ENCODE results near the gene KCNQ4. TPM values are rescaled to one million over a fixed set of nuclear protein-coding genes. Genes with fewer than 3 reads are reported as not detected.

KCNQ4 gene
- total and polyA plus RNA-seq, 2 donors = 2.0 to 13.1 TPM

DNA sequence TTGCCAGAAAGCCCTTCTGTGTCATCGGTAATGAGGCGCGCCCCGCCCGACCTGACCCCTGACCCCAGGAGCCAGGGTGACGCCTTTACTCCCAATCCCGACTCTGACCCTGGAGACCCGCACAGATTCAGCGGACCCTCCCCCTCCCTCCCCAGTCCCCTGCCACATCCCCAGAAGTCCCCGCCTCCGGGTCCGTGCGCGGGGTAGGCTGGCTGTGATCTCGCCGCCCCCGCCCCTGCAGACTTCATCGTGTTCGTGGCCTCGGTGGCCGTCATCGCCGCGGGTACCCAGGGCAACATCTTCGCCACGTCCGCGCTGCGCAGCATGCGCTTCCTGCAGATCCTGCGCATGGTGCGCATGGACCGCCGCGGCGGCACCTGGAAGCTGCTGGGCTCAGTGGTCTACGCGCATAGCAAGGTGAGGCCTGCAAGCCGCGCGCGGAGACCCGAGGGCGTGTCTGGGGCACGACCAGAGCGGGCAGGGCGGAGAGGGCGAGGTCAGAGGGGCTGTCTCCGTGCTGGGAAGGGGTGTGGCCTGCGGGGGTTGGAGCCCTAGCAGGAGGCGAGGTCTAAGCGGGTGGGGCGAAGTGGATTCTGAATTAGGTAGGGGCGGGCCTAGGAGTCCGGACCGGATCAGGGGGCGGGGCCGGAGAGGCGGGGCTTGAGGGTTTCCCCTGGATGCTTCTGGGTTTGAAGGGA lies 34.8 kb downstream of the KCNQ4 start:
- Histone ChIP-seq H3K27ac (ENCODE audit: low read depth) (no peak overlapping the region), H3K4me3 (ENCODE audit: low read depth, low read length) (peak overlapping the region; percentile 31), H3K36me3 (ENCODE audit: insufficient read depth) (no peaks in the 10 kb centered on the region), H3K4me1 (ENCODE audit: insufficient read depth) (no peaks in the 10 kb centered on the region)
- 23% methylated on average over 59 of the region's 59 CpGs for WGBS
- DNase-seq (ENCODE audit: extremely low spot score) = no peak

DNA sequence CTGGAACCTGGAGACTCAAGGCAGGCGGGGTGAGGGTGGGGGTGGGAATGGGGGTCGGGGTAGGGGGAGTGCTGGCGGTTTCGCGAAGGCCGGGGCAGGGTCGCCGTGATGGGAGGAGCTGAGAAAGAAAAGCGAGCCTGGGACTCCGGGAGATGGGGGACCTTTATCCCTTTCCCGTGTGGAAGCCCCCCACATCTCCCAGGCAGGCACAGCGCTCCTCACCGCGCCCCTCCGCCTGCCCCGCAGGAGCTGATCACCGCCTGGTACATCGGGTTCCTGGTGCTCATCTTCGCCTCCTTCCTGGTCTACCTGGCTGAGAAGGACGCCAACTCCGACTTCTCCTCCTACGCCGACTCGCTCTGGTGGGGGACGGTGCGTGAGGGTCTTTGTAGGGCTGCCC lies 35.5 kb downstream of the KCNQ4 start:
- no peak overlapping the region for H3K4me3 ChIP-seq (ENCODE audit: low read depth, low read length)
- no peak for DNase-seq (ENCODE audit: extremely low spot score)
- no peaks in the 10 kb centered on the region for H3K36me3 ChIP-seq (ENCODE audit: insufficient read depth)
- H3K4me1 ChIP-seq (ENCODE audit: insufficient read depth) = no peaks in the 10 kb centered on the region
- H3K27ac ChIP-seq (ENCODE audit: low read depth) = no peak overlapping the region
- 64% methylated on average over 26 of the region's 26 CpGs for WGBS

DNA sequence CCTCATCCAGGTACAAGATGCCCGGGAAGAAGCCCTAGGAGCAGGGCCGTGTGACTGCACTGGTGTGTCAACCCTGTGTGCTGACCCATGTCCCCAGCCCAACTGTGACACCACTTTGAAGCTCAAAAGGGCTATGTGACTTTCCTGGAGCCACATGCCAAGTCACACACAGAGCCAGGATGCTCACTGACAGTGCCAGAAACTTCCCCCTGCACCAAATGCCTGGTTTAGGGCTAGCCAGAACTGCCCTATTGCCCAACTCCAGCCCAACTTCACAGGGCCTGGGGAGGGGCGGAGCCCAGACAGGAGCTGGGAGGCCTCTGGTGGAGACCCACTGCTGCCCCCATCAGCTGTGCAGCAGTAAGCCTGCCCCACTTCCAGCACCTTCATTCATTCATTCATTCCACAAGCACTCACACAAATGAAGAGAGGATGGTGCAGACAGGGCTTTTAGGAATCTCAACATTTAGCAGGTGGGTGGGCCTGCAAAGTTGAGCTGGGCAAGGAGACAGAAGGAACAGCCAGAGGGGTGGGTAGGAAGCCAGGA lies 36.7 kb downstream of the KCNQ4 start:
- 91% methylated on average over 3 of the region's 3 CpGs for WGBS
- no peaks in the 10 kb centered on the region for H3K36me3 ChIP-seq (ENCODE audit: insufficient read depth)
- H3K27ac ChIP-seq (ENCODE audit: low read depth) = no peak overlapping the region
- no peak overlapping the region for H3K4me3 ChIP-seq (ENCODE audit: low read depth, low read length)
- no peaks in the 10 kb centered on the region for H3K4me1 ChIP-seq (ENCODE audit: insufficient read depth)
- no peak for DNase-seq (ENCODE audit: extremely low spot score)

DNA sequence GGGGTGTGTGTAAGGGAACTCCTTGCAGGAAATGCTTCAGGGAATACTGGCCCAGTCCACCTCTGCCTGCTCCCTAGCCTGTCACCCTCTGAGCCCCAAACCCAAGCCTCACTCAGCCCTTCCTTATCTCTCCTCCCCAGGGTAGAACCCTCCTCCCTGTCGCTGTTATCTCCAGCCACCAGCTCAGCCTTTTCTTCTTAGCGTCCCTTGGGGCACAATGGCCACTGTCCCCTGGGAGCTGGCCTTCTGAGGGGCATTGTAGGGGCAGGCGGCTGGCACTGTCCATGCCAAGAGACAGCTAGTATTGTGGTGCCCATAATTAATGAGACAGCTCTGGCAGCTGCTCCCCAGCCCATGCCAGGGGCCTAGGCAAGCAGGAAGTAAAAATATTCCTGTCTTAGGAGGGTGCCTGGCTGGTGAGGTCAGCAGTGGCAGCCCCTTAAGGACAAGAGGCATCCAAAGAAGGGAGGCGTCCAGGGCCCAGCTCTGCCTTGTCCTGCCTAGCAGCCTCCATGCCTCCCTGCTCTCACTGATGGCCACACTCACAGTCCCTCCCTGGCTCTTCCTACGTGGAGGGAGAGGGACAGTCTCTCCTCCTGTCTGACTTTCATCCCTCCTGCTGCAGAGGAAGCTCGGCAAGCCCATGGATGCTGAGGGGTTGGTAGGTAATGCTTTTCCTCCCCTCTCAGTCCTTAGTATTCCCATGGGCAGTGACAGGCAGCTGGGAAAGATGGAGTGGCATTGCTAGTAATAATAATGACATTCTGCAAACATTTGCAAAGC lies 37.5 kb downstream of the KCNQ4 start:
- DNase-seq (ENCODE audit: extremely low spot score) = no peak
- WGBS = 71% methylated on average over 6 of the region's 6 CpGs
- no peaks in the 10 kb centered on the region for H3K36me3 ChIP-seq (ENCODE audit: insufficient read depth)
- H3K4me1 ChIP-seq (ENCODE audit: insufficient read depth) = no peaks in the 10 kb centered on the region
- H3K4me3 ChIP-seq (ENCODE audit: low read depth, low read length) = no peak overlapping the region
- no peak overlapping the region for H3K27ac ChIP-seq (ENCODE audit: low read depth)

DNA sequence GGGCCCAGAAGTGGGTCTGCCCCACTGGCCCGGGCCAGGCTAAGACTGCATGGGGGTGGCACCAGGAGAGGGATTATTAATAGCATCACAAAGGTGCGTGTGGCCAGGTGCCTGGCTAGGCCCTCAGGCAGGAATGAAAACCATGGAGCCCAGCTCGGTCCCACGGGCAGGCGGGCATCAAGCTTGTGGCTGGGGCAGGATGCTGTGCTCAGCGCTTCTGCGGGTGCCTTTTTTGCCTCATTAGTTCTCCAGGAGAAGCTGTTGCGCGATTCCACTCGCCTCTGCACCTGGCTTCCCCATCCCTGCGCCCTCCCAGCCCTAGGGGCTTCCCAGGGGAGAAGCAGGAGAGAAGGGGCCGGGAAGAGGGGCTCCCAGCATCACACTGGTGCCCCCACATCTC lies 39.3 kb downstream of the KCNQ4 start:
- DNase-seq (ENCODE audit: extremely low spot score) = no peak
- 96% methylated on average over 12 of the region's 12 CpGs for WGBS
- H3K4me3 ChIP-seq (ENCODE audit: low read depth, low read length) = no peak overlapping the region
- H3K4me1 ChIP-seq (ENCODE audit: insufficient read depth) = no peaks in the 10 kb centered on the region
- H3K36me3 ChIP-seq (ENCODE audit: insufficient read depth) = no peaks in the 10 kb centered on the region
- H3K27ac ChIP-seq (ENCODE audit: low read depth) = no peak overlapping the region

DNA sequence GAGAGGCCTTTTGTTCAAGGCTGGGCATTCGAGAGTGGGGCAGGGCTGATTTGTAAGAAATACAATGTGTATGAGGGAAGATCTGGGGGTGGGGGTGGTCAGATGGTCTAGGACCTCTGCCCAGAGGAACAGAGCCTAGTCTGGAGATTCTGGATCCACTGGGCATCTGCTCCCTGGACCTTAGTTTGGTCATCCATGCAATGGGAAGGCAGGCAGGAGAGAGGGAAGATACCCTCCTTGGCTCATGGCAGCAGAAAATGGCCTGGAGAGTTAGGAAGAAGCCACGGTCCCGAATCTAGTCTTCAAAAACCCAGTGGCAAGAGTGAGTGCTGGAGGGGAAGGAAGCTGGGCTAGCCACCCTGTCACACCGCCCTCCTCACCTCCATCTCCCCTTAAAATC lies 39.8 kb downstream of the KCNQ4 start:
- H3K36me3 ChIP-seq (ENCODE audit: insufficient read depth) = no peaks in the 10 kb centered on the region
- H3K4me1 ChIP-seq (ENCODE audit: insufficient read depth) = no peaks in the 10 kb centered on the region
- H3K4me3 ChIP-seq (ENCODE audit: low read depth, low read length) = no peak overlapping the region
- DNase-seq (ENCODE audit: extremely low spot score) = no peak
- H3K27ac ChIP-seq (ENCODE audit: low read depth) = no peak overlapping the region
- 95% methylated on average over 4 of the region's 4 CpGs for WGBS

DNA sequence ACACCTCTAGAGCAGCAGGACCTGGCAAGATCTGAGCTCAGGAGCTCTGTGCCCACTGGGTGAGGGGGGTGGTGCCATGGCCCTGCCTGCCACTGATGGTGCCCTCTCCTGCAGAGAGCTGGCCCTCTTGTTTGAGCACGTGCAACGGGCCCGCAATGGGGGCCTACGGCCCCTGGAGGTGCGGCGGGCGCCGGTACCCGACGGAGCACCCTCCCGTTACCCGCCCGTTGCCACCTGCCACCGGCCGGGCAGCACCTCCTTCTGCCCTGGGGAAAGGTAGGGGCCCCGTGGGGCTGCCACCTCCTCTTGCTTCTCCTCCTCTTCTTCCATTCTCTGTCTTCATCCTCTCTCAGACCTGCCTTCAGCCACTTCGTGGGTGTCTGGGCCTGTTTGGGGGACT lies 40.4 kb downstream of the KCNQ4 start:
- no peak overlapping the region for H3K4me3 ChIP-seq (ENCODE audit: low read depth, low read length)
- DNase-seq (ENCODE audit: extremely low spot score) = no peak
- H3K4me1 ChIP-seq (ENCODE audit: insufficient read depth) = no peaks in the 10 kb centered on the region
- no peaks in the 10 kb centered on the region for H3K36me3 ChIP-seq (ENCODE audit: insufficient read depth)
- H3K27ac ChIP-seq (ENCODE audit: low read depth) = no peak overlapping the region
- WGBS = 97% methylated on average over 17 of the region's 17 CpGs

DNA sequence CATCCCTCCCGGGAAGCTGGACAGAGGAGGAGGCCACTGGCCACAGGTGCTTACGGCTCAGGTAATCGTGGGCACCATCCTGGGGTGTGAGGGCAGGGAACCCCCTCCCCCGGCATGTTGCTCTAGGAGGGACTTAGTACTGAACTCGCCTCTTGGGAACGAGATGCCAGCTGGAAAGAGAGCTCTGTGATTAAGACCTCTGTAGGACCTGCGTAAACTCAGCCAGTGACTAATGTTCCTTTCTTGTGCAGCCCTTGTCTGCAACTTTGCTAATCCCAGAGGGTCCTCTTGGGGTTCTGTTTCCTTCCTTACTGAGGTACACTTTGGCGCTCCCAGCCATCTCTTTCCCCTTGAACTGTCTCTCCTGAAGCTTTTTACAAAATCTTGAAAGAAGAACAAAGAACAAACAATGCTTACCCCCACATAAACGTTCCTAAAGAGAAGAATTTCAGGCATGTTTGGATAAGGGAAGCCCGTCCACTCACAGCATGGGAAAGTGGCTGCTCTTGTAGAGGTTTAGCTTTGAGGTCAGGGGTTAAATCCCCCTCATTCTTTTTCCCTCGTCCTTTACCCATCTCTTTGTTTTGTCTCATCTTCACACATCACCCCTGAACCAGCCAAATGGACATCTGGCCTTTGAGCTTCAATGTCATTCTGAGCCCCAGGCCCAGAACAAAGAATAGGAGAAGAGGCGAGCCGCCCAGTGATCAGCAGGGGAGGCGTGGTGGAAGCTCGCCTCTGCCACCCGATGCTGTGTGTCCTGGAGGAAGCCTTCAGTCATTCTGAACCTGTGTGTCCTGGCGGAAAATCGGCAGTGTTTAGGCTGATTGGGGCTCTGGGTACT lies 41.2 kb downstream of the KCNQ4 start:
- no peak for DNase-seq (ENCODE audit: extremely low spot score)
- H3K36me3 ChIP-seq (ENCODE audit: insufficient read depth) = no peaks in the 10 kb centered on the region
- H3K27ac ChIP-seq (ENCODE audit: low read depth) = no peak overlapping the region
- no peak overlapping the region for H3K4me3 ChIP-seq (ENCODE audit: low read depth, low read length)
- H3K4me1 ChIP-seq (ENCODE audit: insufficient read depth) = no peaks in the 10 kb centered on the region
- 55% methylated on average over 18 of the region's 18 CpGs for WGBS

DNA sequence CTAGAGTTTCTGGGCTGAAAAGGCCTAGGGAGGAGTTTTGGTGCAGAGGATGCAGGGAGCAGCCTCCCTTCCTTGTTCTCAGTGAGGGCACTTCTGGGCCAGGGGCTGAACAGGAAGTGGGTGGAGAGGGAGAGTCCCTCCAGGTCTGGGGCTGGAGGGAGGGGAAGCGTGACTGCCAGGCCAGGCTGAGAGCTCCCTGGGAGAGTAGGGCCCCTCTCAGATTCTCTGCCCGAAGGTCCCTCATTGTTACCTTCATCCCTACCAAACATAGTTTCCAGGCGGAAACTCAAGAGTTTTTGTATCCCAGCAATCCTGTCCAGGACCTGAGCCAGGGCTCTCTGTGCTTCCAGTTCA lies 41.8 kb downstream of the KCNQ4 start:
- no peak overlapping the region for H3K27ac ChIP-seq (ENCODE audit: low read depth)
- H3K36me3 ChIP-seq (ENCODE audit: insufficient read depth) = no peaks in the 10 kb centered on the region
- H3K4me1 ChIP-seq (ENCODE audit: insufficient read depth) = no peaks in the 10 kb centered on the region
- DNase-seq (ENCODE audit: extremely low spot score) = no peak
- H3K4me3 ChIP-seq (ENCODE audit: low read depth, low read length) = no peak overlapping the region
- 78% methylated on average over 3 of the region's 3 CpGs for WGBS

DNA sequence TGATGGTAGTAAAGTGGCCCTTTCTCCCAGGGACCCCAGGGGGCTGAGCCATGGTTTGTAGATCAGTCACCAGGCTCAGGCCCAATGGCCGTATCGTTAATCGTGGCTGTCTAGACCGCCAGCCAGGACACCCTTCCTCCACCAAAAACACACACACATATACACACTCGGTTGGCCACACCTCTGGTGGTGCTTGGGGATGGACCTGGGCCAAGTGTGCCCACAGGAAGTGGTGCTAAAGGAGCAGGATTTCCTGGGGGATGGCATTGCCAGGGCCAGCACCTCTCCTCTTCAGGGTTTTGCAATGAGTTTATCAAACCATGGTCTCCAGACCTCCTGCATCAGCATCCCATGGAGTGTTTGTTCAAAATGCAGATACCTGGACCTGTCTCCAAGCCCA lies 42.4 kb downstream of the KCNQ4 start:
- Histone ChIP-seq H3K4me3 (ENCODE audit: low read depth, low read length) (no peak overlapping the region), H3K4me1 (ENCODE audit: insufficient read depth) (no peaks in the 10 kb centered on the region), H3K27ac (ENCODE audit: low read depth) (no peak overlapping the region), H3K36me3 (ENCODE audit: insufficient read depth) (no peaks in the 10 kb centered on the region)
- WGBS = 57% methylated on average over 5 of the region's 5 CpGs
- no peak for DNase-seq (ENCODE audit: extremely low spot score)

DNA sequence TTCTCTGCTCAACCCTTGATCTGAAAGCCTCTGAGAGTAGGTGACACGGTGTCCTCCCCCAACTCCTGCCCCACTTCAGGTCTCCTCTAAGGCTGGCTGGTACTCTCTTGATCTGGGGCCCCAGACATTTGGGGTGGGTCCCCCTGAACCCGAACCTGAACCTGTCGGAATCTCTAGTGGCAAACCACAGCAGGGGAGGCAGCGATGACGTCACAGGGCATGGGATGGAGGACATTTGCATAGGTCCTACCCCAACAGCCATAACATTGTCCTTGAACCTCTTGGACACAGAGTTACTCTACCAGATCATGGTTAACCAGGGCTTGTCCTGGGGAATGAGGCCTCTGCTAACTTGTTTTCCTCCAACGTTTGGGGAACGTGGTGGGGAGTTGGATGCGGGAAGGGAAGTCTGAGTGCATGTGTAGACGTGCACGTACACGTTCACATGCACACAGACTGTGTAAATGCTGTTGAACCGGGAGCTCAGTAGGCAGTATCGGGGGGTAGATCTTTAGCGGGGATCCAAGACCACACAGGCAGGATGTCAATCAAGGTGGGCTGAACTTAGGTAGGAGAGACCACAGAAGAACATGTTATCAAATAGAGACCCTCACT lies 46.2 kb downstream of the KCNQ4 start:
- no peak overlapping the region for H3K27ac ChIP-seq (ENCODE audit: low read depth)
- H3K4me3 ChIP-seq (ENCODE audit: low read depth, low read length) = no peak overlapping the region
- no peaks in the 10 kb centered on the region for H3K36me3 ChIP-seq (ENCODE audit: insufficient read depth)
- WGBS = 77% methylated on average over 14 of the region's 14 CpGs
- no peaks in the 10 kb centered on the region for H3K4me1 ChIP-seq (ENCODE audit: insufficient read depth)
- no peak for DNase-seq (ENCODE audit: extremely low spot score)

DNA sequence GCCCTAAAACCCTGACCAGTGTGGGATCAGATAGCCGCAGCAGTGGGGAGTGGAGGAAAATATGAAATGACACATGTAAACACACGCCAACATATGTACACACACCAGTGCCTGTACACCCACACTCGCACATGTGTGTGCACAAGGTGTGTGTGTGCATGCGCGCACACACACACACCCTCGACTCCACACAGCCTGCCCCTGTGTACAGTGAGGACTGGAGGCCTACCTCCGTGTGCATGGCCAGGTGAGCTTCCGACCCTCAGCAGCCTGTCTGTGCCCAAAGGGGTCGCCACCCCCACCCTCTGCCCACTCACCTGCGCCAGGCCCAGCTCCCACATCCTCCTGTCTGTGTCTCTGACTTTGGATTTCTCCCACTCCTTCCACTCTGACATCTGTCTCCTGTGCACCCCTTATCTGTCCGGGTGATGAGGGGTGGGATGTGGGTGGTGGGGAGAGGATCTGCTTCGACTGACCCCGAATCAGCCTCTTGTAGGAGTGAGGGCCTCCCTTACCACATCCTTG lies 46.9 kb downstream of the KCNQ4 start:
- 92% methylated on average over 13 of the region's 13 CpGs for WGBS
- no peaks in the 10 kb centered on the region for H3K4me1 ChIP-seq (ENCODE audit: insufficient read depth)
- no peak overlapping the region for H3K4me3 ChIP-seq (ENCODE audit: low read depth, low read length)
- H3K36me3 ChIP-seq (ENCODE audit: insufficient read depth) = no peaks in the 10 kb centered on the region
- DNase-seq (ENCODE audit: extremely low spot score) = no peak
- H3K27ac ChIP-seq (ENCODE audit: low read depth) = no peak overlapping the region
